OCI-LY3 (cell line): ENCODE data around the gene SPATS2.

ENCODE experiments used
- H2AFZ ChIP-seq: fragments of 200-600, 300-600 bp; shearing (Covaris generic); 2 replicates; pipeline ENCODE4 v1.6.0; 2014; ENCODE audit warnings: antibody characterized with exemption, low read depth, low read length
- H3K27ac ChIP-seq: fragments of 200-600, 300-600 bp; sonication (generic); 2 replicates; pipeline ENCODE4 v1.5.1; 2014; ENCODE audit warnings: mild to moderate bottlenecking, low read length, moderate library complexity, mixed read lengths
- H3K27me3 ChIP-seq: fragments of 200-600, 300-600 bp; sonication (generic); 2 replicates; pipeline ENCODE4 v1.6.1; 2014; ENCODE audit warnings: low read depth, low read length, mixed read lengths
- H3K36me3 ChIP-seq: fragments of 200-600, 300-600 bp; sonication (generic); replicated peaks from 2 replicates; pipeline ENCODE3; 2014; ENCODE audit warnings: low read depth, low read length, mixed read lengths
- H3K4me1 ChIP-seq: fragments of 300-600, 200-600 bp; sonication (generic); 2 replicates; pipeline ENCODE4 v1.6.1; 2014; ENCODE audit warnings: low read length, mixed read lengths
- H3K4me2 ChIP-seq: fragments of 200-600, 300-600 bp; sonication (generic); 2 replicates; pipeline ENCODE4 v1.6.1; 2014; ENCODE audit warnings: low read length, mixed read lengths
- H3K4me3 ChIP-seq: fragments of 300-600, 200-600 bp; sonication (generic); 2 replicates; pipeline ENCODE4 v1.5.1; 2014; ENCODE audit warnings: antibody characterized with exemption, mild to moderate bottlenecking, low read length, moderate library complexity
- H3K79me2 ChIP-seq: fragments of 300-600, 200-600 bp; shearing (Covaris generic); 2 replicates; pipeline ENCODE4 v1.6.1; 2014; ENCODE audit warnings: mild to moderate bottlenecking, low read length, mixed read lengths
- H3K9ac ChIP-seq: fragments of 300-600, 200-600 bp; shearing (Covaris generic); 2 replicates; pipeline ENCODE4 v1.6.0; 2014; ENCODE audit warnings: mild to moderate bottlenecking, low read length, moderate library complexity
- H3K9me3 ChIP-seq: fragments of 200-600, 300-600 bp; shearing (Covaris generic); 2 replicates; pipeline ENCODE4 v1.6.1; 2014; ENCODE audit warnings: low read length, mixed read lengths; ENCODE audit not compliant: insufficient read depth
- H4K20me1 ChIP-seq: fragments of 200-600, 300-600 bp; sonication (generic); 2 replicates; pipeline ENCODE4 v1.6.1; 2016; ENCODE audit warnings: low read length, mixed read lengths; ENCODE audit not compliant: insufficient read depth
- CTCF ChIP-seq: fragments of 200-600, 300-600 bp; sonication (generic); IDR thresholded peaks from 2 replicates; pipeline ENCODE4 v1.5.1; 2014; ENCODE audit warnings: antibody characterized with exemption, low read length, low read depth
- EZH2phosphoT487 ChIP-seq: fragments of 200-600 bp; shearing (Covaris generic); IDR thresholded peaks from 2 replicates; pipeline ENCODE4 v1.6.1; 2018; ENCODE audit warnings: antibody characterized with exemption, mixed run types, low read depth

SPATS2 gene

GRCh38 chr12:49342914-49343731, 24.1 kb upstream of the SPATS2 start:
- Histone ChIP-seq H3K27me3 (peaks cover 16% of the 10 kb centered on the region), H2AFZ (peak overlapping the region; percentile 57; the same call in 1 of the 2 replicates), H3K4me3 (peak overlapping the region; percentile 67), H3K79me2 (no peaks in the 10 kb centered on the region), H3K27ac (no peak overlapping the region), H3K4me2 (peak overlapping the region; percentile 83), H3K9me3 (no peaks in the 10 kb centered on the region), H3K36me3 (no peaks in the 10 kb centered on the region), H3K9ac (no peak overlapping the region), H3K4me1 (peaks cover 23% of the 10 kb centered on the region), H4K20me1 (no peaks in the 10 kb centered on the region)
- no peak for TF ChIP-seq CTCF
- TF ChIP-seq EZH2phosphoT487: no peak

- H3K4me3 ChIP-seq: no peak overlapping the region
- H3K4me2 ChIP-seq: no peak overlapping the region
These were observed 22.7 kb upstream of the SPATS2 start for GRCh38 chr12:49344486-49345050.

GRCh38 chr12:49345051-49345824, 22.0 kb upstream of the SPATS2 start:
- TF ChIP-seq EZH2phosphoT487 (no peak), CTCF (no peak)
- Histone ChIP-seq H3K27me3 (peaks cover 16% of the 10 kb centered on the region), H3K9ac (no peak overlapping the region), H3K79me2 (no peaks in the 10 kb centered on the region), H3K27ac (no peak overlapping the region), H4K20me1 (no peaks in the 10 kb centered on the region), H3K4me2 (no peak overlapping the region), H3K4me1 (peaks cover 20% of the 10 kb centered on the region), H3K9me3 (no peaks in the 10 kb centered on the region), H2AFZ (no peak overlapping the region), H3K36me3 (no peaks in the 10 kb centered on the region), H3K4me3 (no peak overlapping the region)

More at GRCh38 chr12:49344486-49345050, 22.7 kb upstream of the SPATS2 start:
- H3K79me2 ChIP-seq: no peaks in the 10 kb centered on the region
- no peaks in the 10 kb centered on the region for H3K9me3 ChIP-seq
- H2AFZ ChIP-seq: no peak overlapping the region
- H3K4me1 ChIP-seq: peaks cover 23% of the 10 kb centered on the region
- H4K20me1 ChIP-seq: no peaks in the 10 kb centered on the region
- TF ChIP-seq CTCF: no peak
- no peak for TF ChIP-seq EZH2phosphoT487
- H3K9ac ChIP-seq: no peak overlapping the region
- no peak overlapping the region for H3K27ac ChIP-seq
- no peaks in the 10 kb centered on the region for H3K36me3 ChIP-seq
- peaks cover 16% of the 10 kb centered on the region for H3K27me3 ChIP-seq
